Endothelial cell of umbilical vein (primary cell): ENCODE data around the gene BCL2.

ENCODE experiments used
- EZH2 ChIP-seq: IDR thresholded peaks from 2 replicates; pipeline ENCODE4 v1.6.1; 2012; ENCODE audit warnings: borderline replicate concordance, low read depth, mild to moderate bottlenecking, moderate library complexity, low read length, inconsistent platforms; ENCODE audit not compliant: severe bottlenecking
- FOS ChIP-seq: IDR thresholded peaks from 2 replicates; pipeline ENCODE4 v1.6.1; 2011; ENCODE audit warnings: mild to moderate bottlenecking, low read length, moderate library complexity, borderline replicate concordance; ENCODE audit not compliant: insufficient read depth
- GATA2 ChIP-seq: IDR thresholded peaks from 2 replicates; pipeline ENCODE4 v1.7.0; 2011; ENCODE audit warnings: low read depth, mild to moderate bottlenecking, moderate library complexity, mixed read lengths, low read length; ENCODE audit not compliant: insufficient read length, insufficient read depth
- JUN ChIP-seq: IDR thresholded peaks from 2 replicates; pipeline ENCODE4 v1.6.1; 2011; ENCODE audit warnings: borderline replicate concordance, low read depth; ENCODE audit not compliant: insufficient read length, insufficient read depth
- MYC ChIP-seq: IDR thresholded peaks from one replicate; pipeline ENCODE4 v1.6.1; 2011; ENCODE audit warnings: mild to moderate bottlenecking, low read depth, low read length
- POLR2A ChIP-seq: IDR thresholded peaks from 2 replicates; pipeline ENCODE4 v1.6.1; 2012; ENCODE audit warnings: low read depth, mild to moderate bottlenecking, control low read depth, low read length
- POLR2AphosphoS5 ChIP-seq: IDR thresholded peaks from 2 replicates; pipeline ENCODE4 v1.6.1; 2012; ENCODE audit warnings: low read depth, mild to moderate bottlenecking, control low read depth, low read length, moderate library complexity; ENCODE audit not compliant: insufficient read depth
- TF ChIP-seq, protein P1 (sequence below), 2 donors: IDR thresholded peaks; 1 replicate in 1 of 2; 2 replicates in 1 of 2; pipeline ENCODE4 v1.5.1; 2011; ENCODE audit warnings: low read length in 2 of 2, mild to moderate bottlenecking in 2 of 2, moderate library complexity in 2 of 2, control low read depth in 1 of 2, inconsistent platforms in 1 of 2, low read depth in 1 of 2; ENCODE audit not compliant: insufficient read depth in 1 of 2; ENCODE audit errors: extremely low read depth in 1 of 2
- TF ChIP-seq, protein P2 (sequence below): IDR thresholded peaks from 2 replicates; pipeline ENCODE4 v1.6.1; 2011; ENCODE audit not compliant: insufficient read depth, insufficient read length

DNA sequence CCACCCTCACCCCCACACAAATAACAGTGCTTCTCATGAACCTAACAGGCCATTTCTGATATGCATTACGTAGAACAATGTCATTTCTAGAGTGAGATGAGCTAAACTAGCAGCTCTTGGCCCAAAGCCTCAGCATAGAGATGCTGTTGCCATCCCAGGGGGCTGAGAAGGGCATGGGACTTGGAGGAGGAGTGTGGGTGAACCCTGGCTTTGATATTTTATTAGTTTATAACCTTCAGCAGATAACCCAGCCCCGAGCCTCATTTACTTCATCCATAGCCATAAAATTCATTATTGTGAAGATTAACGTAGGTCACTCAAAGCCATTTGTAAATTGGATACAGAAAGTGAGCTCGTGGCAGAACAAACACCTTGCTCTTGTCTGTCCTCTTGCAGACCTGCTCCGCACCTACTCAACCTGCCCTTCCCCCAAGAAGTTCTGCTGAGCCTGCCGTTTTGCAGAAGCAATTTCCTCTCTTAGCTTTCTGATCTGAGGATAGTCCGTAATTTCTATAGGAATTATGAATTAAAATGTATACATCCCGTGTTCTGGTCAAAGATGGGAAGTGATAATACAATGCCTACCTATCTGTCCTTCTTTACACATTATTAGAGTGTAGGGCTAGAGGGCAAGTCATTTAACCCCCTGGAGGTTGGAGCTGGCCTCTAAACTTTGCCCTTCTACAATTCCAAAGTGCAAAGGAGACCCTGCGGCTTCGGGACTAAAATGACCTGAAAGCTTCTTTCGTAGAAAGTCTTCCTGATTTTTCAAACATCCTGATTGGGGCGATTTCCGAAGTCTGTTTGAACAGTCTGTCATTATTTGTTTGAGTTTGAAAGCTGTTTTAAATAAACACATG is 187.4 kb downstream of the BCL2 start:
- no peak for TF ChIP-seq POLR2A
- no peak for TF ChIP-seq POLR2AphosphoS5
- TF ChIP-seq, protein P1, sequence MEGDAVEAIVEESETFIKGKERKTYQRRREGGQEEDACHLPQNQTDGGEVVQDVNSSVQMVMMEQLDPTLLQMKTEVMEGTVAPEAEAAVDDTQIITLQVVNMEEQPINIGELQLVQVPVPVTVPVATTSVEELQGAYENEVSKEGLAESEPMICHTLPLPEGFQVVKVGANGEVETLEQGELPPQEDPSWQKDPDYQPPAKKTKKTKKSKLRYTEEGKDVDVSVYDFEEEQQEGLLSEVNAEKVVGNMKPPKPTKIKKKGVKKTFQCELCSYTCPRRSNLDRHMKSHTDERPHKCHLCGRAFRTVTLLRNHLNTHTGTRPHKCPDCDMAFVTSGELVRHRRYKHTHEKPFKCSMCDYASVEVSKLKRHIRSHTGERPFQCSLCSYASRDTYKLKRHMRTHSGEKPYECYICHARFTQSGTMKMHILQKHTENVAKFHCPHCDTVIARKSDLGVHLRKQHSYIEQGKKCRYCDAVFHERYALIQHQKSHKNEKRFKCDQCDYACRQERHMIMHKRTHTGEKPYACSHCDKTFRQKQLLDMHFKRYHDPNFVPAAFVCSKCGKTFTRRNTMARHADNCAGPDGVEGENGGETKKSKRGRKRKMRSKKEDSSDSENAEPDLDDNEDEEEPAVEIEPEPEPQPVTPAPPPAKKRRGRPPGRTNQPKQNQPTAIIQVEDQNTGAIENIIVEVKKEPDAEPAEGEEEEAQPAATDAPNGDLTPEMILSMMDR (IDR thresholded peaks at IDR 0.05; ENCODE audit: extremely low read depth in 1 of 2, insufficient read depth in 1 of 2, low read depth in 1 of 2, low read length in 2 of 2), result no peak
- TF ChIP-seq JUN, result no peak
- no peak for TF ChIP-seq EZH2
- TF ChIP-seq MYC, result no peak
- TF ChIP-seq FOS, result no peak
- TF ChIP-seq, protein P2, sequence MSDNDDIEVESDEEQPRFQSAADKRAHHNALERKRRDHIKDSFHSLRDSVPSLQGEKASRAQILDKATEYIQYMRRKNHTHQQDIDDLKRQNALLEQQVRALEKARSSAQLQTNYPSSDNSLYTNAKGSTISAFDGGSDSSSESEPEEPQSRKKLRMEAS, result no peak
- no peak for TF ChIP-seq GATA2
